IPS DF 6.9 (cell line): Measurements from ENCODE around the gene GNAZ.

Source experiments
- DNase-seq: peaks from one replicate; pipeline ENCODE4 v3.0.0-alpha.2; 2013; ENCODE audit warnings: low read depth, low spot score
- H3K27ac ChIP-seq: one replicate; pipeline ENCODE4 v1.5.1; 2013; ENCODE audit warnings: low read length, control low read depth
- H3K27me3 ChIP-seq: 2 replicates; pipeline ENCODE4 v1.6.1; 2013; ENCODE audit warnings: mild to moderate bottlenecking, low read length; ENCODE audit not compliant: control insufficient read depth, insufficient read depth
- H3K36me3 ChIP-seq: 2 replicates; pipeline ENCODE4 v1.6.1; 2013; ENCODE audit warnings: low read length; ENCODE audit not compliant: control insufficient read depth, insufficient read depth
- H3K4me1 ChIP-seq: 2 replicates; pipeline ENCODE4 v1.6.1; 2013; ENCODE audit warnings: low read length; ENCODE audit not compliant: control insufficient read depth, insufficient read depth
- H3K4me3 ChIP-seq: 2 replicates; pipeline ENCODE4 v1.5.1; 2013; ENCODE audit warnings: mild to moderate bottlenecking, low read length
- H3K9me3 ChIP-seq: 2 replicates; pipeline ENCODE4 v1.6.1; 2013; ENCODE audit warnings: low read length, inconsistent platforms; ENCODE audit not compliant: control insufficient read depth, insufficient read depth
- WGBS: extraction: QIAGEN DNeasy Blood & Tissue Kit; methylation state at CpG from one replicate; pipeline ENCODE4 v1.1.7; 2013; ENCODE audit warnings: mixed read lengths, missing lambda C conversion rate; ENCODE audit not compliant: insufficient read length, insufficient coverage; 5-methylcytosine and 5-hydroxymethylcytosine counted together

Gene GNAZ

GRCh38 chr22:23058481-23059283 is 11.6 kb upstream of the GNAZ start:
- Histone ChIP-seq H3K36me3 (no peaks in the 10 kb centered on the region), H3K4me1 (no peaks in the 10 kb centered on the region), H3K9me3 (no peaks in the 10 kb centered on the region), H3K27me3 (no peaks in the 10 kb centered on the region), H3K4me3 (no peak overlapping the region), H3K27ac (no peak overlapping the region)
- no CpG with 5 or more reads among the region's 9 CpGs for WGBS
- DNase-seq, result no peak

DNA sequence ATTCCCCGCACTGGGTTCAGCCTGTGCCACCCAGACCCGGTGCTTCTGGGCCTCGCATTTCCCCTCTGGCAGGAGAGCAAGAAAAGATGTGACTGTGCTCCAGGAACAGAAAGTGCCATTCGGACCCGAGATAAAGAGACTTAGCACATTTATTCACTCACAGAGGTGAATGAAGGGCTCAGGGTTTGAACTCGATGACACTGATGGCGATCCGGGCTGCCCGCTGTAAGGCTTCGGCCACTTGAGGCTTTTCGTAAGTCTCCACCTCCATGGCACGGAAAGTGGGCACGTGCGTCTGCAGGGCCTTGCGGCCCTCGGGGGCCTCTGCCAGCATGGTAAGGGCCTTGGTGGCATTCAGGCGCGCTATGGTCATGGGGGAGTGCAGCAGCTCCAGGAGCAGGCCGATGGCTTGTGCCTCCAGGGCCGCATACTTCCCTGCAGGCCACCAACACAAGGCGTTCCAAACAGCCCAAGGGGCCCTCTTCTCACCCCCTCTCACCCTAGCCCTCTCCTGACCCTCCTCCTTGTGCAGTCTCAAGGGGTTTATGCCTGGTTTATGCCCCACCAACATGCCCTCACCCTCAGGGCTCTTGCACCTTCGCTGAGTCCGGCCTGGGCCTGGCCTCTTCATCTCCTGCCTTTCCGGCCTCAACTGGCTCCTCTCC is 10.9 kb upstream of the GNAZ start:
- no peaks in the 10 kb centered on the region for H3K4me1 ChIP-seq
- H3K9me3 ChIP-seq, result no peaks in the 10 kb centered on the region
- no peak overlapping the region for H3K27ac ChIP-seq
- no peaks in the 10 kb centered on the region for H3K27me3 ChIP-seq
- no peaks in the 10 kb centered on the region for H3K36me3 ChIP-seq
- no peak for DNase-seq
- no peak overlapping the region for H3K4me3 ChIP-seq
- no CpG with 5 or more reads among the region's 24 CpGs for WGBS

GRCh38 chr22:23060612-23061400 is 9.5 kb upstream of the GNAZ start:
- Histone ChIP-seq H3K4me3 (no peak overlapping the region), H3K4me1 (no peaks in the 10 kb centered on the region), H3K9me3 (no peaks in the 10 kb centered on the region), H3K27ac (no peak overlapping the region), H3K36me3 (no peaks in the 10 kb centered on the region), H3K27me3 (no peaks in the 10 kb centered on the region)
- no CpG with 5 or more reads among the region's 9 CpGs for WGBS
- no peak for DNase-seq

DNA sequence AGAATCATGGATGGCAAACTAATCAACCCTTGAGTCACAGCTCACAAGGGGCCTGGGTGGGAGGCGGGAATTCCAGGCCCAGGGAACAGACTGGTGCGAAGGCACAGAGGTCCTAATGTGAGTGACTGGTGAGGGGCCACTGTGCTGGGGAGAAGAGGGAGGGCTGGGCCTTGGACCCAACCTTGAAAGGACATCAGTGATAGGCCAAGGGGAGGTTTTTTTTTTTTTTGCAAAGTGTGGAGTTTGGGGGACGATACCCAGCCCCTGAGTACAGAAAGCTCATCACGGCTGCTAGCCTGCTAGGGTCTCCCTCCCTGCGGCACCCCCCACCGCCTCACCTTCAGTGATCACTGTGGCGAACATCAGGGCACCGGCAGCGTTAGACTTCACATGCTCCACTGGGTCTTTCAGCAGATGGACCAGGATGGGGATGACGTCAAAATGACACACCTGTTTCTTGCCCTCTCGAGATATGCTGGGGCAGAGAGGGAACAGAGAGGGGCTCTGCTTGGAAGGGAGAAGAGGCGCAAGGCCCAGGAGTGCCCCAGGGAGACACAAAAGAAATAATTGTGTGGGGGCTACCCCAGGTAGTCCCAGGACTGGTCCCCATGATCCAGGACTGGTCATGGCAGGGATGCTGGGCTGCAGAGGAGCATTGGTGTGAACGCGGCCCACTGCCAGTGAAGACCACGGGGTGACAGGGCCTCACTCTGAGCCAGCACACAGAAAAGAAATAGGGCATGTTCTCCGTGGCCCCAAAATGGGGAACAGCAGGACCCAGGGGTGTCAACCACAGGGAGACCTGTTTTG is 8.6 kb upstream of the GNAZ start:
- Histone ChIP-seq H3K4me3 (no peak overlapping the region), H3K9me3 (no peaks in the 10 kb centered on the region), H3K27me3 (no peaks in the 10 kb centered on the region), H3K4me1 (no peaks in the 10 kb centered on the region), H3K27ac (no peak overlapping the region), H3K36me3 (no peaks in the 10 kb centered on the region)
- no peak for DNase-seq
- no CpG with 5 or more reads among the region's 16 CpGs for WGBS

GRCh38 chr22:23062616-23063538 is 7.4 kb upstream of the GNAZ start:
- no peaks in the 10 kb centered on the region for H3K36me3 ChIP-seq
- no peaks in the 10 kb centered on the region for H3K4me1 ChIP-seq
- H3K9me3 ChIP-seq, result no peaks in the 10 kb centered on the region
- H3K27me3 ChIP-seq, result no peaks in the 10 kb centered on the region
- no CpG with 5 or more reads among the region's 12 CpGs for WGBS
- no peak overlapping the region for H3K4me3 ChIP-seq
- no peak overlapping the region for H3K27ac ChIP-seq
- no peak for DNase-seq

GRCh38 chr22:23063539-23064380 is 6.6 kb upstream of the GNAZ start:
- no peaks in the 10 kb centered on the region for H3K4me1 ChIP-seq
- peaks cover 1% of the 10 kb centered on the region for H3K27me3 ChIP-seq
- H3K9me3 ChIP-seq, result no peaks in the 10 kb centered on the region
- no peak for DNase-seq
- no peak overlapping the region for H3K27ac ChIP-seq
- H3K36me3 ChIP-seq, result no peaks in the 10 kb centered on the region
- no peak overlapping the region for H3K4me3 ChIP-seq
- WGBS, result no CpG with 5 or more reads among the region's 16 CpGs

DNA sequence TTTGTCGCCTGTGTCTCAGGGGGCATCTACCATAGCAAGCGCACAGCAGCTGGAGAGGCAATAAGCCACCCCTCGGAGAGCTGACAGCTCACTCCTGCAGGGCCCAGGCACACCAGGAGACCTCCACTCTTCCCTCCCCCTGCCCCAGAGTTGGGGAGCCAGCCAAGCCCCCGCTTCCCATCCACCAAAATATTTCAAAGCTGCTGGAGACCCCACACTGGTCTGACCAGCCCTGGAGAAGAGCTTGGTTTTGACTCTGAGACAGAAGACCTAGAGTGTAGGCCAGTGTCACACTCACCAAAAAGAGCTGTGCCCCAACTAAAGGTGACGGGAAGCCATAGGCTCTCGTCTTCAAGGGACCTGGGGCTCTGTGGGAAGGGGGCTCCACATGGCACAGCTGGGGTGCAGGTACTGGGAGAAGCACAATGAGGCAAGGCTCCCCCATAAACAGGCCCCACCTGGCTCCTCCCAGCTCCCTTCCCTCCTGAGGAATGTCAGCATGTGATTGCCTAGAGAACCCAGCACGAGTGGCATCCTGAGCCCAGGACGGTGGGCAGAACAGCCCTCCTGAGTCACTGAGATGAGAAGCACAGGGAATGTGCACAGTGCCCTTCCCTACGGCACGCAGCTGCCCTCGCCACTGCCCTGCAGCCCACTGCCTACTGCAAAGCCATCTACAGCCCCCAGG is 5.8 kb upstream of the GNAZ start:
- no peaks in the 10 kb centered on the region for H3K36me3 ChIP-seq
- no CpG with 5 or more reads among the region's 11 CpGs for WGBS
- H3K9me3 ChIP-seq, result no peaks in the 10 kb centered on the region
- 0 out of 2 replicates have a peak, but pooled peaks cover 2% of the 10 kb centered on the region for H3K4me1 ChIP-seq
- H3K27me3 ChIP-seq, result peaks cover 9% of the 10 kb centered on the region
- no peak overlapping the region for H3K27ac ChIP-seq
- DNase-seq, result no peak
- no peak overlapping the region for H3K4me3 ChIP-seq

DNA sequence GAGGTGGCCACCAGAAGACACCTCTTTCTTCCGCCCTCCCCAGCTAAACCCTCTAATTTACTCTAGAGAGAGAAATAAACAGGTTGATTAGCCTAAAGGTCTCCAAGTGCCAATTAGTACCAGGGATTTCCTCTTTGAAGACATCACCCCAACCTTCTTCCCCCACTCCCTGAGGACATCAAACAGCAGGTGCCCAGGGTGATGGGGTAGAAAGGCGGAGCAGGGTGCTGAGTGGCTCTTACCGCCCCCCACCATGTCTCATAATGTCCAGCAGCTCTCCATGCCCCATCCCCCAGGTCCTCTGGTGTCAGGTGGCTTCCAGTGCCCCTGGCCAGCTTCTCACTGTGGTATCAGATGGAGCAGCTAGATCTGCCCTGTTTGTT is 5.3 kb upstream of the GNAZ start:
- Histone ChIP-seq H3K36me3 (no peaks in the 10 kb centered on the region), H3K4me3 (no peak overlapping the region), H3K27me3 (peaks cover 9% of the 10 kb centered on the region), H3K4me1 (0 out of 2 replicates have a peak, but pooled peaks cover 2% of the 10 kb centered on the region), H3K27ac (no peak overlapping the region), H3K9me3 (no peaks in the 10 kb centered on the region)
- no peak for DNase-seq
- no CpG with 5 or more reads among the region's 3 CpGs for WGBS
